Astrocyte of the cerebellum (primary cell): ENCODE results near the gene MT1B.

Source experiments
- DNase-seq: peaks from one replicate; pipeline ENCODE4 v3.0.0-alpha.2; 2011; ENCODE audit warnings: low read depth
- H3K4me3 ChIP-seq: 2 replicates; pipeline ENCODE4 v1.5.1; 2011; ENCODE audit warnings: mild to moderate bottlenecking, low read depth, low read length, moderate library complexity
- CTCF ChIP-seq: IDR thresholded peaks from 2 replicates; pipeline ENCODE4 v1.5.1; 2012; ENCODE audit warnings: low read length, low read depth, moderate library complexity, mild to moderate bottlenecking; ENCODE audit errors: missing control alignments
- in situ Hi-C: cut with HindIII; loops from 2 replicates; pipeline ENCODE4 v1.10.0; 2017; ENCODE audit warnings: low sequenced_read_pairs

Gene MT1B

DNA sequence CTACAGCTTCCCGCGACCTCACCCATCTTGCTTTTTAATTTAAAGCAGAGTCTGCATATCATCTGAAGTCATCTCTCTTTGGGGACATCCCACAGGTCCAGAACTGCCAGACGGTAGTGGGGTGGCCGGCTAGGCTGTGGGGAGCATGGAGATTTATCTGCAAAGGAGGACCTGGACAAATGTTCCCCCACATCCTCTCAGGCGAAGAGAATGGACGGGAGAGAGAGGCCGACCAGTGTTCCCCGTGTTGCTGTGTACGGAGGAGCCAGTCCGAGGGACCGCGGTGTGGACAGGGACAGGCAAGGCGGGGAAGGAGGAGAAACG lies 19.9 kb upstream of the MT1B start:
- TF ChIP-seq CTCF, result no peak
- DNase-seq, result no peak
- peak overlapping the region; percentile 38 for H3K4me3 ChIP-seq
- in situ Hi-C loops, result no loop called here

- no peak for DNase-seq
- peak within 1 kb of the TSS; percentile 38 for H3K4me3 ChIP-seq
- no peak for TF ChIP-seq CTCF
- in situ Hi-C loops, result no loop called here
Observed at GRCh38 chr16:56632156-56632847, 19.4 kb upstream of the MT1B start, which contains the start of gene MT1M. Gene MT1M, plus strand, starts transcription at chr16:56632659. Its CDS starts 73 bp downstream, at chr16:56632732.

DNA sequence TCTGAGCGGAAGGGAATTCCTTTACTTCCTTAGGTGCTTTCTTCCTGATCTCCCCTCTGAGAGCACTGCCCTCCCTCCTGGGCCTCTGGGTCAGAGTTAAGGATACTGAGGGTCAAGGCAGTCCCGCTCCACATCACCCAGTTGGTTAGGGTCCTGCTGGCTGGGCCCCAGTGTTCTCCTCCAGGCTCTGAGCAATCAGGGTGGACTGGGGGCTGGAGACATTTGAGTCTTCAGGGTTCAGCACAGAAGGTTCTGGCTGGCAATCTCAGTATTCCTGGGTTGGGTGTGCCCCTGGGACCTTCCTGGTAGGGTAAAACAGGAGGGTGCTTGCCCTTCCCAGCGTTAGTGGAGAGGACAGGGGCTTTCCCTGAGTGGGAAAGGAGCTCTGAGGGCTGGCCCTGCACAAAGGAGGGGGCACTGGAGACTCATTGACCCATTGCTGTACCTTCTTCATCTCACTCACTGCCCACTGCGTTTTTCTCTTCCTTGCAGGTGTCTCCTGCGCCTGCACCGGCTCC lies 18.8 kb upstream of the MT1B start:
- in situ Hi-C loops, result no loop called here
- H3K4me3 ChIP-seq, result peak overlapping the region; percentile 38
- no peak for DNase-seq
- no peak for TF ChIP-seq CTCF

DNA sequence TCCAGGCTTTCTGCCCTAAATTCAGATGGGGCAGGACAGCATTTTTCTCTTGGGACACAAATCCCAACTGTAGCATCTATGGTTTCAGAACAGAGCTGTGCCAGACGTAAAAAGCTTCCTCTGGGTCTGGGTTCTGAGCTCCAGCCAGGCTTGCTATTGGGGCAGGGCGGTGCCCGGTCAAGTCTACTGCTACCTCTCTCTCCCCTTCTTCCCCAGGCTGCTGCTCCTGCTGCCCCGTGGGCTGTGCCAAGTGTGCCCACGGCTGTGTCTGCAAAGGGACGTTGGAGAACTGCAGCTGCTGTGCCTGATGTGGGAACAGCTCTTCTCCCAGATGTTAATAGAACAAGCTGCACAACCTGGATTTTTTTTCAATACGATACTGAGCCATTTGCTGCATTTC lies 18.2 kb upstream of the MT1B start:
- DNase-seq, result no peak
- TF ChIP-seq CTCF, result no peak
- H3K4me3 ChIP-seq, result no peak overlapping the region
- in situ Hi-C loops, result no loop called here

DNA sequence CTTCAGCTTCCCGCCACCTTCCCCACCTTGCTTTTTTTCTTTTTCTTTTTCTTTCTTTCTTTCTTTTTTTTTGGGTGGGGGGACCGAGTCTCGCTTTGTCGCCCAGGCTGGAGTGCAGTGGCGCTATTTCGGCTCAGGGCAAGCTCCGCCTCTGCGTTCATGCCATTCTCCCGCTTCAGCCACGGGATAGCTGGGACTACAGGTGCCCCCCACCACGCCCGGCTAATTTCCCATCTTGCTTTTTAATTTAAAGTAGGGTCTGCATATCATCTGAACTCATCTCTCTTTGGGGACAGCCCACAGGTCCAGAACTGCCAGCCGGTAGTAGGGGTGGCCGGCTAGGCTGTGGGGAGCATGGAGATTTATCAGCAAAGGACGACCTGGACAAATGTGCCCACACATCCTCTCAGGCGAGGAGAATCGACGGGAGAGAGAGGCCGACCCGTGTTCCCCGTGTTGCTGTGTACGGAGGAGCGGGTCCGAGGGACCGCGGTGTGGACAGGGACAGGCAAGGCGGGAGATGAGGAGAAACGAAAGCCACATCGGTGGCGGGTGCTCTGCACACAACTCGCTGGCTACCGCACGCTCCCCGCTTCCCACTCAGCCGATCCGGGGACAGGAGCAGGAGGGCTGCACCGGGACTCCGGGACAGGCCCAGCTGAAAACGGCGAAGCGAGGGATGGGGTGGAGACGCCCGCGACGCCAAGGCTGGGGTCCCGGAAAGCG lies 16.8 kb upstream of the MT1B start:
- TF ChIP-seq CTCF, result no peak
- H3K4me3 ChIP-seq, result peak overlapping the region; percentile 15
- no peak for DNase-seq
- in situ Hi-C loops, result no loop called here

DNA sequence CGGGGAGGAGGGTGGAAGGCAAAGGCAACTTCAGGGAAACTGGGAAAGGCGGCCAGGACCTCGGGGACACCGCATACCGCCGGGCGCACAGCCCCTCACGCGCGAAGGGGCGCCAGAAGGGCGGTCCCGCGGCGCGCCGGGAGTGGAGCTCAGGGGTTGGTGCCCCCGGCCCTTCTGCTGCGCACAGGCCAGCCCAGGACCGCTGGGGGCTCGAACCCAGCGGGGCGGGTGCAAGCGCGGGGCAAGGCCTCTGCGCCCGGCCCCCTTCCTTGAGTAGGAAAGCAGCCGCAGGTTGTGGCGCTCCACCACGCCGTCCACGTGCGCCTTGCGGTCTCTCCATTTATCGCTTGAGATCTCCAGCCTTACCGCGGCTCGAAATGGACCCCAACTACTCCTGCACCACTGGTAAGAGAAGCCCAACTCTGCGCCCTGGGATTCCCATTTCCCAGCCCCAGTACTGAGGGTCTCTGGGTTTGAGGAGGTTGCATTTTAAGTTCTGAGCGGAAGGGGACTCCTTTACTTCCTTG lies 16.2 kb upstream of the MT1B start:
- no peak for DNase-seq
- peak overlapping the region; percentile 15 for H3K4me3 ChIP-seq
- no peak for TF ChIP-seq CTCF
- in situ Hi-C loops, result no loop called here
